Neuronal stem cell (in vitro differentiated cells): ENCODE data around the gene PAFAH1B1.

Experiments
- DNase-seq: peaks from one replicate; pipeline ENCODE4 v3.0.0-alpha.2; 2013; ENCODE audit warnings: low spot score
- H2AFZ ChIP-seq: one replicate; pipeline ENCODE4 v1.6.1; 2013; ENCODE audit warnings: mild to moderate bottlenecking, low read length, inconsistent platforms
- H2AK5ac ChIP-seq: 2 replicates; pipeline ENCODE4 v1.6.1; 2013; ENCODE audit warnings: low read depth, mild to moderate bottlenecking, inconsistent platforms, low read length, moderate library complexity, mixed read lengths
- H2BK120ac ChIP-seq: 2 replicates; pipeline ENCODE4 v1.6.1; 2013; ENCODE audit warnings: low read depth, mild to moderate bottlenecking, inconsistent platforms, low read length, moderate library complexity, mixed read lengths
- H2BK12ac ChIP-seq: one replicate; pipeline ENCODE4 v1.6.1; 2013; ENCODE audit warnings: low read length, inconsistent platforms
- H2BK15ac ChIP-seq: 2 replicates; pipeline ENCODE4 v1.6.1; 2013; ENCODE audit warnings: mild to moderate bottlenecking, low read length, inconsistent platforms, mixed read lengths
- H2BK5ac ChIP-seq: one replicate; pipeline ENCODE4 v1.6.1; 2013; ENCODE audit warnings: inconsistent platforms, mild to moderate bottlenecking, low read length, moderate library complexity
- H3K14ac ChIP-seq: one replicate; pipeline ENCODE4 v1.6.1; 2013; ENCODE audit warnings: low read length, inconsistent platforms
- H3K18ac ChIP-seq: 2 replicates; pipeline ENCODE4 v1.6.1; 2013; ENCODE audit warnings: low read length, inconsistent platforms
- H3K23ac ChIP-seq: 2 replicates; pipeline ENCODE4 v1.6.1; 2013; ENCODE audit warnings: low read depth, mild to moderate bottlenecking, mixed read lengths, low read length, inconsistent platforms; ENCODE audit not compliant: poor library complexity
- H3K27ac ChIP-seq: replicated peaks from 3 replicates; pipeline ENCODE4 v1.5.1; 2013; ENCODE audit warnings: low read length, inconsistent platforms
- H3K27me3 ChIP-seq, 3 experiments: 2 replicates each; pipeline ENCODE4 v1.6.1; 2013; ENCODE audit warnings: low read length in 3 of 3, mild to moderate bottlenecking in 2 of 3, inconsistent platforms in 1 of 3, low read depth in 1 of 3, mixed read lengths in 1 of 3, moderate library complexity in 1 of 3; ENCODE audit not compliant: control insufficient read depth in 3 of 3, insufficient read depth in 3 of 3
- H3K36me3 ChIP-seq, 2 donors: replicated peaks in 1 of 2; 2 replicates each; pipeline ENCODE4 v1.6.1; 2013; ENCODE audit warnings: low read length in 2 of 2; ENCODE audit not compliant: control insufficient read depth in 2 of 2, insufficient read depth in 2 of 2
- H3K4ac ChIP-seq: 2 replicates; pipeline ENCODE4 v1.6.1; 2013; ENCODE audit warnings: inconsistent platforms, mild to moderate bottlenecking, low read length, moderate library complexity
- H3K4me1 ChIP-seq, 2 donors: 1 replicate in 1 of 2; 2 replicates in 1 of 2; pipeline ENCODE4 v1.6.1; 2013; ENCODE audit warnings: low read length in 2 of 2, low read depth in 1 of 2; ENCODE audit not compliant: control insufficient read depth in 2 of 2, insufficient read depth in 1 of 2
- H3K4me2 ChIP-seq: one replicate; pipeline ENCODE4 v1.6.1; 2013; ENCODE audit warnings: mild to moderate bottlenecking, low read length, inconsistent platforms; ENCODE audit not compliant: insufficient read depth, poor library complexity, severe bottlenecking
- H3K4me3 ChIP-seq, 2 donors: 2 replicates each; pipeline ENCODE4 v1.5.1; 2013; ENCODE audit warnings: low read length in 2 of 2, mild to moderate bottlenecking in 2 of 2, inconsistent platforms in 1 of 2, moderate library complexity in 1 of 2
- H3K79me1 ChIP-seq: one replicate; pipeline ENCODE4 v1.6.1; 2013; ENCODE audit warnings: low read depth, mild to moderate bottlenecking, inconsistent platforms, low read length, moderate library complexity
- H3K9ac ChIP-seq: one replicate; pipeline ENCODE4 v1.6.1; 2013; ENCODE audit warnings: mild to moderate bottlenecking, low read depth, low read length, inconsistent platforms; ENCODE audit not compliant: poor library complexity
- H3K9me3 ChIP-seq, 2 donors: replicated peaks in 1 of 2; 2 replicates each; pipeline versions ENCODE3 to v1.6.1; 2013; ENCODE audit warnings: low read length in 2 of 2, mild to moderate bottlenecking in 2 of 2, inconsistent platforms in 1 of 2, low read depth in 1 of 2, mixed read lengths in 1 of 2, moderate library complexity in 1 of 2; ENCODE audit not compliant: control insufficient read depth in 2 of 2, insufficient read depth in 1 of 2
- H4K8ac ChIP-seq: one replicate; pipeline ENCODE4 v1.6.1; 2013; ENCODE audit warnings: low read depth, mild to moderate bottlenecking, inconsistent platforms, low read length, moderate library complexity
- H4K91ac ChIP-seq: one replicate; pipeline ENCODE4 v1.6.1; 2013; ENCODE audit warnings: low read length, low read depth, mild to moderate bottlenecking, inconsistent platforms; ENCODE audit not compliant: poor library complexity
- WGBS, 2 donors: extraction: QIAGEN DNeasy Blood & Tissue Kit; methylation state at CpG; one replicate each; pipeline ENCODE4 v1.1.7; 2013; ENCODE audit warnings: missing lambda C conversion rate in 2 of 2, mixed read lengths in 1 of 2; ENCODE audit not compliant: insufficient read length in 2 of 2, insufficient replicate concordance in 1 of 2; ENCODE audit errors: extremely low coverage in 2 of 2; 5-methylcytosine and 5-hydroxymethylcytosine counted together

Gene PAFAH1B1

GRCh38 chr17:2703181-2703580, 109.7 kb downstream of the PAFAH1B1 start:
- Histone ChIP-seq H3K36me3 (peaks cover 15 to 51% of the 10 kb centered on the region in 2 donors), H2BK15ac (no peak overlapping the region), H3K9ac (peak overlapping the region; percentile 70), H3K27me3 (no peaks in the 10 kb centered on the region), H2BK5ac (no peak overlapping the region), H2BK12ac (no peak overlapping the region), H4K8ac (no peak overlapping the region), H3K4me1 (peaks cover 0 to 13% of the 10 kb centered on the region in 2 donors), H3K79me1 (peaks cover 23% of the 10 kb centered on the region), H3K18ac (no peak overlapping the region), H3K4me3 (peak overlapping the region in 1 of 2 donors; percentile 14), H4K91ac (no peak overlapping the region), H3K9me3 (peaks cover 0 to 3% of the 10 kb centered on the region in 2 donors), H3K27ac (no peak overlapping the region), H3K4ac (no peak overlapping the region), H2AFZ (no peak overlapping the region), H2BK120ac (no peak overlapping the region), H3K23ac (no peak overlapping the region), H3K14ac (peak overlapping the region; percentile 21), H2AK5ac (no peak overlapping the region), H3K4me2 (no peak overlapping the region)
- DNase-seq: no peak
- WGBS, 2 donors: no CpG with 5 or more reads among the region's 20 CpGs

GRCh38 chr17:2703606-2704005, 110.2 kb downstream of the PAFAH1B1 start:
- H2BK5ac ChIP-seq: peak overlapping the region; percentile 11
- no peak overlapping the region for H3K14ac ChIP-seq
- H3K4me3 ChIP-seq: no peak overlapping the region
- no peak overlapping the region for H2BK120ac ChIP-seq
- no peak overlapping the region for H2AK5ac ChIP-seq
- no peak overlapping the region for H4K91ac ChIP-seq
- H3K9ac ChIP-seq: no peak overlapping the region
- H3K4me2 ChIP-seq: no peak overlapping the region
- H3K23ac ChIP-seq: peak overlapping the region; percentile 80
- H4K8ac ChIP-seq: no peak overlapping the region
- peaks cover 0 to 13% of the 10 kb centered on the region in 2 donors for H3K4me1 ChIP-seq
- peaks cover 13 to 47% of the 10 kb centered on the region in 2 donors for H3K36me3 ChIP-seq
- no peak overlapping the region for H2AFZ ChIP-seq
- H3K9me3 ChIP-seq: peaks cover 0 to 2% of the 10 kb centered on the region in 2 donors
- WGBS, 2 donors: no CpG with 5 or more reads among the region's 16 CpGs
- DNase-seq: no peak
- no peak overlapping the region for H2BK12ac ChIP-seq
- peak overlapping the region; percentile 28 for H3K18ac ChIP-seq
- no peak overlapping the region for H3K27ac ChIP-seq
- H3K27me3 ChIP-seq: no peaks in the 10 kb centered on the region
- H3K79me1 ChIP-seq: peaks cover 24% of the 10 kb centered on the region
- no peak overlapping the region for H2BK15ac ChIP-seq
- H3K4ac ChIP-seq: no peak overlapping the region

GRCh38 chr17:2704031-2704889, 110.8 kb downstream of the PAFAH1B1 start:
- Histone ChIP-seq H3K4me3 (no peak overlapping the region), H2BK15ac (no peak overlapping the region)
- no peak for DNase-seq

GRCh38 chr17:2704890-2705248, 111.4 kb downstream of the PAFAH1B1 start:
- Histone ChIP-seq H3K9me3 (peaks cover 0 to 2% of the 10 kb centered on the region in 2 donors), H3K4me3 (no peak overlapping the region), H3K9ac (peak overlapping the region; percentile 60), H2BK120ac (no peak overlapping the region), H2AK5ac (peak overlapping the region; percentile 95), H3K36me3 (peaks cover 13 to 40% of the 10 kb centered on the region in 2 donors), H3K4ac (no peak overlapping the region), H3K18ac (peak overlapping the region; percentile 71), H3K79me1 (peaks cover 25% of the 10 kb centered on the region), H3K27ac (no peak overlapping the region), H3K23ac (peak overlapping the region; percentile 73), H3K4me2 (no peak overlapping the region), H4K91ac (no peak overlapping the region), H2BK12ac (no peak overlapping the region), H3K27me3 (no peaks in the 10 kb centered on the region), H2BK15ac (no peak overlapping the region), H2AFZ (no peak overlapping the region), H3K14ac (peak overlapping the region; percentile 89), H3K4me1 (peaks cover 0 to 13% of the 10 kb centered on the region in 2 donors), H2BK5ac (no peak overlapping the region), H4K8ac (no peak overlapping the region)
- WGBS, 2 donors: no CpG with 5 or more reads among the region's 4 CpGs
- DNase-seq: no peak

More at GRCh38 chr17:2704031-2704889, 110.8 kb downstream of the PAFAH1B1 start:
- H2AFZ ChIP-seq: no peak overlapping the region
- peak overlapping the region; percentile 80 for H3K23ac ChIP-seq
- no peak overlapping the region for H3K4me2 ChIP-seq
- peak overlapping the region; percentile 44 for H3K9ac ChIP-seq
- no peak overlapping the region for H4K91ac ChIP-seq
- H4K8ac ChIP-seq: no peak overlapping the region
- peak overlapping the region; percentile 11 for H2BK5ac ChIP-seq
- peaks cover 13 to 43% of the 10 kb centered on the region in 2 donors for H3K36me3 ChIP-seq
- H3K27ac ChIP-seq: no peak overlapping the region
- no peak overlapping the region for H3K18ac ChIP-seq
- H2AK5ac ChIP-seq: peak overlapping the region; percentile 95
- no CpG with 5 or more reads among the region's 38 CpGs for WGBS, 2 donors
- H3K9me3 ChIP-seq: peaks cover 0 to 2% of the 10 kb centered on the region in 2 donors
- H3K4ac ChIP-seq: no peak overlapping the region
- H2BK120ac ChIP-seq: no peak overlapping the region
- peak overlapping the region; percentile 89 for H3K14ac ChIP-seq
- peaks cover 24% of the 10 kb centered on the region for H3K79me1 ChIP-seq
- peaks cover 0 to 13% of the 10 kb centered on the region in 2 donors for H3K4me1 ChIP-seq
- H2BK12ac ChIP-seq: no peak overlapping the region
- H3K27me3 ChIP-seq: no peaks in the 10 kb centered on the region
